Fibroblast of lung (primary cell): ENCODE results near the gene APOA1.

ENCODE experiments used
- EZH2 ChIP-seq: IDR thresholded peaks from 2 replicates; pipeline ENCODE4 v1.5.1; 2012; ENCODE audit warnings: low read length, control low read depth, mild to moderate bottlenecking; ENCODE audit errors: missing control alignments
- TF ChIP-seq, protein P1 (sequence below), 2 donors: IDR thresholded peaks in 1 of 2; conservative IDR thresholded peaks in 1 of 2; 1 replicate in 1 of 2; 2 replicates in 1 of 2; pipeline ENCODE4 v1.5.1; 2011 to 2012; ENCODE audit warnings: low read length in 2 of 2, control low read depth in 1 of 2, inconsistent platforms in 1 of 2, low read depth in 1 of 2, mild to moderate bottlenecking in 1 of 2

DNA sequence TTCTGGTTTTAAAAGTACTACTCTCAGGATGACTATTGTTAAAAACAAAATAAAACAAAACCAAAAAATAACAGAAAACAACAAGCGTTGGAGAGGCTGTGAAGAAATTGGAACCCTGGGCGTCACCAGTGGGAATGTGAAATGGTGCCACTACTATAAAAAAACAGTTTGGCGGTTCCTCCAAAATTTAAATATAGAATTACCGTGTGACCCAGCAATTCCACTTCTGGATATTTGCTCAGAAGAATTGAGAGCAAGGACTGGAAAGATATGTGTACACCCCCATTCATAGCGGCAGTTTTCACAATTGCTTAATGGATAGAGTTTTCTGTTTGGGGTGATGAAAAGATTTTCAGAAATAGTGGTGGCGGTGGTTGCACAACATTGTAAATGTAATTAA lies 22.9 kb downstream of the APOA1 start:
- TF ChIP-seq, protein P1, sequence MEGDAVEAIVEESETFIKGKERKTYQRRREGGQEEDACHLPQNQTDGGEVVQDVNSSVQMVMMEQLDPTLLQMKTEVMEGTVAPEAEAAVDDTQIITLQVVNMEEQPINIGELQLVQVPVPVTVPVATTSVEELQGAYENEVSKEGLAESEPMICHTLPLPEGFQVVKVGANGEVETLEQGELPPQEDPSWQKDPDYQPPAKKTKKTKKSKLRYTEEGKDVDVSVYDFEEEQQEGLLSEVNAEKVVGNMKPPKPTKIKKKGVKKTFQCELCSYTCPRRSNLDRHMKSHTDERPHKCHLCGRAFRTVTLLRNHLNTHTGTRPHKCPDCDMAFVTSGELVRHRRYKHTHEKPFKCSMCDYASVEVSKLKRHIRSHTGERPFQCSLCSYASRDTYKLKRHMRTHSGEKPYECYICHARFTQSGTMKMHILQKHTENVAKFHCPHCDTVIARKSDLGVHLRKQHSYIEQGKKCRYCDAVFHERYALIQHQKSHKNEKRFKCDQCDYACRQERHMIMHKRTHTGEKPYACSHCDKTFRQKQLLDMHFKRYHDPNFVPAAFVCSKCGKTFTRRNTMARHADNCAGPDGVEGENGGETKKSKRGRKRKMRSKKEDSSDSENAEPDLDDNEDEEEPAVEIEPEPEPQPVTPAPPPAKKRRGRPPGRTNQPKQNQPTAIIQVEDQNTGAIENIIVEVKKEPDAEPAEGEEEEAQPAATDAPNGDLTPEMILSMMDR (conservative IDR thresholded peaks at IDR 0.05 in 1 of 2, IDR thresholded peaks at IDR 0.05 in 1 of 2; ENCODE audit: low read depth in 1 of 2, low read length in 2 of 2) = no peak
- TF ChIP-seq EZH2 = no peak
